NCI-H1417 treated with DMSO at 0.1 percent for 48 hours (cell line): ENCODE results near the gene PCDHGA10.
"Not testable (repeated sequence)": the region's sequence is repeated elsewhere in the genome, so short reads cannot be mapped to it uniquely, and the experiment has no call there.

ENCODE experiments used
- DNase-seq: peaks from one replicate; lab custom pipeline; 2025; lab: John Stamatoyannopoulos, UW

Gene PCDHGA10

GRCh38 chr5:141392429-141393198 lies 20.2 kb upstream of the PCDHGA10 start, which contains the start of gene PCDHGA8:
Gene PCDHGA8 (plus strand): TSS chr5:141392633. CDS start chr5:141392814, 181 bp downstream.
- no peak for DNase-seq

DNA sequence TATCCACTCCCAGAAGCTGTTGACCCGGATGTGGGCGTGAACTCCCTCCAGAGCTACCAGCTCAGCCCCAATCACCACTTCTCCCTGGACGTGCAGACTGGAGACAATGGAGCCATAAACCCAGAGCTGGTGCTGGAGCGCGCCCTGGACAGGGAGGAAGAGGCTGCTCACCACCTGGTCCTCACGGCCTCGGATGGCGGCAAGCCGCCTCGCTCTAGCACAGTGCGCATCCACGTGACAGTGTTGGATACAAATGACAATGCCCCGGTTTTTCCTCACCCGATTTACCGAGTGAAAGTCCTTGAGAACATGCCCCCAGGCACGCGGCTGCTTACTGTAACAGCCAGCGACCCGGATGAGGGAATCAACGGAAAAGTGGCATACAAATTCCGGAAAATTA lies 19.5 kb upstream of the PCDHGA10 start:
- DNase-seq, result no peak

DNA sequence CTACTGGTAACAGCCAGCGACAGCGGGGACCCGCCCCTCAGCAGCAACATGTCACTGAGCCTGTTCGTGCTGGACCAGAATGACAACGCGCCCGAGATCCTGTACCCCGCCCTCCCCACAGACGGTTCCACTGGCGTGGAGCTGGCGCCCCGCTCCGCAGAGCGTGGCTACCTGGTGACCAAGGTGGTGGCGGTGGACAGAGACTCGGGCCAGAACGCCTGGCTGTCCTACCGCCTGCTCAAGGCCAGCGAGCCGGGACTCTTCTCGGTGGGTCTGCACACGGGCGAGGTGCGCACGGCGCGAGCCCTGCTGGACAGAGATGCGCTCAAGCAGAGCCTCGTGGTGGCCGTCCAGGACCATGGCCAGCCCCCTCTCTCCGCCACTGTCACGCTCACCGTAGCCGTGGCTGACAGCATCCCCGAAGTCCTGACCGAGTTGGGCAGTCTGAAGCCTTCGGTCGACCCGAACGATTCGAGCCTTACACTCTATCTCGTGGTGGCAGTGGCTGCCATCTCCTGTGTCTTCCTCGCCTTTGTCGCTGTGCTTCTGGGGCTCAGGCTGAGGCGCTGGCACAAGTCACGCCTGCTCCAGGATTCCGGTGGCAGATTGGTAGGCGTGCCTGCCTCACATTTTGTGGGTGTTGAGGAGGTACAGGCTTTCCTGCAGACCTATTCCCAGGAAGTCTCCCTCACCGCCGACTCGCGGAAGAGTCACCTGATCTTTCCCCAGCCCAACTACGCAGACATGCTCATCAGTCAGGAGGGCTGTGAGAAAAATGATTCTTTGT lies 18.2 kb upstream of the PCDHGA10 start:
- not testable (repeated sequence) for DNase-seq

GRCh38 chr5:141397756-141398551 lies 14.8 kb upstream of the PCDHGA10 start, which contains the start of gene PCDHGB5:
Gene PCDHGB5 (plus strand): TSS chr5:141397947. CDS start chr5:141398128, 181 bp downstream.
- not testable (repeated sequence) for DNase-seq

DNA sequence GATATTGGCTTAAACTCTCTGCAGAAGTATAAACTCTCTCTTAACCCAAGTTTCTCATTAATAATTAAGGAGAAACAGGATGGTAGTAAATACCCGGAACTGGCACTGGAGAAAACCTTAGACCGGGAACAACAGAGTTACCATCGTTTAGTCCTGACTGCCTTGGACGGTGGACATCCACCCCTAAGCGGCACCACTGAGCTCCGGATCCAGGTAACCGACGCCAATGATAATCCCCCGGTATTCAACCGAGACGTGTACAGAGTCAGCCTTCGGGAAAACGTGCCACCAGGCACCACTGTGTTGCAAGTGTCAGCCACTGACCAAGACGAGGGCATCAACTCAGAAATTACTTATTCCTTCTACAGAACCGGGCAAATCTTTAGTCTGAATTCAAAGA lies 14.2 kb upstream of the PCDHGA10 start:
- no peak for DNase-seq

- DNase-seq, result no peak
Observed at GRCh38 chr5:141399555-141400258, 13.1 kb upstream of the PCDHGA10 start.

- no peak for DNase-seq
Observed at GRCh38 chr5:141402553-141403243, 10.1 kb upstream of the PCDHGA10 start, which contains the start of gene PCDHGA9. Gene PCDHGA9 (plus strand): TSS chr5:141402778. CDS start chr5:141402953, 175 bp downstream.

GRCh38 chr5:141403387-141403786 lies 9.4 kb upstream of the PCDHGA10 start:
- no peak for DNase-seq

DNA sequence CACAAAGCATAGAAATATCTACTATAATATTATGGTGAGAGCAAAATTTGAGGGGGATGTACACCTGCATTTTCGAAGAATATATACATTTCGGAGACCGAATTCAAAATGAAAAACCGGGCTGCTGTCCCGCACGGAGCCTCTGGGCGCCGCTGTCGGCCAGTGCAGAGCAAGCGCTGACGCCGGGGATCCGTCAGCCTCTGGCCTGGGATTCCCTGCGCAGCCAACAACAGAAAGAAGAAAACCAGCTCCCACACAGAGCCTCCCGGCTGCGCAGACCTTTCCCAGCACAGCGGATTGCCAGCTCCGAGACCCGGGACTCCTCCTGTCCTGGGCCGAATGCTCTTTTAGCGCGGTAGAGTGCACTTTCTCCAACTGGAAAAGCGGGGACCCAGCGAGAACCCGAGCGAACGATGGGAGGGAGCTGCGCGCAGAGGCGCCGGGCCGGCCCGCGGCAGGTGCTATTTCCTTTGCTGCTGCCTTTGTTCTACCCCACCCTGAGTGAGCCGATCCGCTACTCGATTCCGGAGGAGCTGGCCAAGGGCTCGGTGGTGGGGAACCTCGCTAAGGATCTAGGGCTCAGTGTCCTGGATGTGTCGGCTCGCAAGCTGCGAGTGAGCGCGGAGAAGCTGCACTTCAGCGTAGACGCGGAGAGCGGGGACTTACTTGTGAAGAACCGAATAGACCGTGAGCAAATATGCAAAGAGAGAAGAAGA lies 4.8 kb upstream of the PCDHGA10 start, which contains the start of gene PCDHGB6:
Gene PCDHGB6 (plus strand): TSS at position 232 of the 716 bp plus-strand sequence. CDS start 182 bp downstream, at position 414.
- not testable (repeated sequence) for DNase-seq

DNA sequence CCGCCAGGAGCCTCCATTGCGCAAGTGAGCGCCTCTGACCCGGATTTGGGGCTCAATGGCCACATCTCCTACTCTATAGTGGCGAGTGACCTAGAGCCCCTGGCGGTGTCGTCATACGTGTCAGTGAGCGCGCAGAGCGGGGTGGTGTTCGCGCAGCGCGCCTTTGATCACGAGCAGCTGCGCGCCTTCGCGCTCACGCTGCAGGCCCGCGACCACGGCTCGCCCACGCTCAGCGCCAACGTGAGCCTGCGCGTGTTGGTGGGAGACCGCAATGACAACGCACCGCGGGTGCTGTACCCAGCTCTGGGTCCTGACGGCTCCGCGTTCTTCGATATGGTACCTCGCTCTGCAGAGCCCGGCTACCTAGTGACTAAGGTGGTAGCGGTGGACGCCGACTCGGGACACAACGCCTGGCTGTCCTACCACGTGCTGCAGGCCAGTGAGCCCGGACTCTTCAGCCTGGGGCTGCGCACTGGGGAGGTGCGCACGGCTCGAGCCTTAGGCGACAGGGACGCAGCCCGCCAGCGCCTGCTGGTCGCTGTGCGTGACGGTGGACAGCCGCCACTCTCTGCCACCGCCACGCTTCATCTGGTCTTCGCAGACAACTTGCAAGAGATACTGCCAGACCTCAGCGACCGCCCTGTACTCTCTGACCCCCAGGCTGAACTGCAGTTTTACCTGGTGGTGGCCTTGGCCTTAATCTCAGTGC lies 3.0 kb upstream of the PCDHGA10 start:
- no peak for DNase-seq

GRCh38 chr5:141411575-141411974 lies 1.2 kb upstream of the PCDHGA10 start:
- no peak for DNase-seq

DNA sequence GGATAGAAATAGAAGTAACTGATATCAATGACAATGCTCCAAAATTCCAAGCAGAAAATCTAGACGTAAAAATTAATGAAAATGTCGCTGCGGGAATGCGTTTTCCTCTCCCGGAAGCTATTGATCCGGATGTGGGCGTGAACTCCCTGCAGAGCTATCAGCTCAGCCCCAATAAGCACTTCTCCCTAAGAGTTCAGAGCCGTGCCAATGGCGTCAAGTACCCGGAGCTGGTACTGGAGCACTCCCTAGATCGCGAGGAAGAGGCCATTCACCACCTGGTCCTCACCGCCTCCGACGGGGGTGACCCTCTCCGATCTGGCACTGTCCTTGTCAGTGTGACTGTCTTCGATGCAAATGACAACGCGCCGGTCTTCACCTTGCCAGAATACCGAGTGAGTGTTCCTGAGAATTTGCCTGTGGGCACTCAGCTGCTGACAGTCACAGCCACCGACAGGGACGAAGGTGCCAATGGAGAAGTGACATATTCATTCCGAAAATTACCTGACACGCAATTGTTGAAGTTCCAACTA lies 818 bp downstream of the PCDHGA10 start:
- DNase-seq, result no peak

DNA sequence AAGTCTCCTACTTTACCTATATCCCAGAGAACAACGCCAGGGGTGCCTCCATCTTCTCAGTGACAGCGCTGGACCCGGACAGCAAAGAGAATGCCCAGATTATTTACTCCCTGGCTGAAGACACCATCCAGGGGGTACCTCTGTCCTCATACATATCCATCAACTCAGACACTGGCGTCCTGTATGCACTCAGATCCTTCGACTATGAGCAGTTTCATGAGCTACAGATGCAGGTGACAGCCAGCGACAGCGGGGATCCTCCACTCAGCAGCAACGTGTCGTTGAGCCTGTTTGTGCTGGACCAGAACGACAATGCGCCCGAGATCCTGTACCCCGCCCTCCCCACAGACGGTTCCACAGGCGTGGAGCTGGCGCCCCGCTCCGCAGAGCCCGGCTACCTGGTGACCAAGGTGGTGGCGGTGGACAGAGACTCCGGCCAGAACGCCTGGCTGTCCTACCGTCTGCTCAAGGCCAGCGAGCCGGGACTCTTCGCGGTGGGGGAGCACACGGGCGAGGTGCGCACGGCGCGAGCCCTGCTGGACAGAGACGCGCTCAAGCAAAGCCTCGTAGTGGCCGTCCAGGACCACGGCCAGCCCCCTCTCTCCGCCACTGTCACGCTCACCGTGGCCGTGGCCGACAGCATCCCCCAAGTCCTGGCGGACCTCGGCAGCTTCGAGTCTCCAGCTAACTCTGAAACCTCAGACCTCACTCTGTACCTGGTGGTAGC lies 1.9 kb downstream of the PCDHGA10 start:
- not testable (repeated sequence) for DNase-seq

DNA sequence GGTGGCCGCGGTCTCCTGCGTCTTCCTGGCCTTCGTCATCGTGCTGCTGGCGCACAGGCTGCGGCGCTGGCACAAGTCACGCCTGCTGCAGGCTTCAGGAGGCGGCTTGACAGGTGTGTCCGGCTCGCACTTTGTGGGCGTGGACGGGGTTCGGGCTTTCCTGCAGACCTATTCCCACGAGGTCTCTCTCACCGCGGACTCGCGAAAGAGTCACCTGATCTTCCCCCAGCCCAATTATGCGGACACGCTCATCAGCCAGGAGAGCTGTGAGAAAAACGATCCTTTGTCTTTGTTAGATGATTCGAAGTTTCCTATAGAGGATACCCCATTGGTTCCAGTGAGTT lies 2.5 kb downstream of the PCDHGA10 start:
- DNase-seq, result not testable (repeated sequence)

DNA sequence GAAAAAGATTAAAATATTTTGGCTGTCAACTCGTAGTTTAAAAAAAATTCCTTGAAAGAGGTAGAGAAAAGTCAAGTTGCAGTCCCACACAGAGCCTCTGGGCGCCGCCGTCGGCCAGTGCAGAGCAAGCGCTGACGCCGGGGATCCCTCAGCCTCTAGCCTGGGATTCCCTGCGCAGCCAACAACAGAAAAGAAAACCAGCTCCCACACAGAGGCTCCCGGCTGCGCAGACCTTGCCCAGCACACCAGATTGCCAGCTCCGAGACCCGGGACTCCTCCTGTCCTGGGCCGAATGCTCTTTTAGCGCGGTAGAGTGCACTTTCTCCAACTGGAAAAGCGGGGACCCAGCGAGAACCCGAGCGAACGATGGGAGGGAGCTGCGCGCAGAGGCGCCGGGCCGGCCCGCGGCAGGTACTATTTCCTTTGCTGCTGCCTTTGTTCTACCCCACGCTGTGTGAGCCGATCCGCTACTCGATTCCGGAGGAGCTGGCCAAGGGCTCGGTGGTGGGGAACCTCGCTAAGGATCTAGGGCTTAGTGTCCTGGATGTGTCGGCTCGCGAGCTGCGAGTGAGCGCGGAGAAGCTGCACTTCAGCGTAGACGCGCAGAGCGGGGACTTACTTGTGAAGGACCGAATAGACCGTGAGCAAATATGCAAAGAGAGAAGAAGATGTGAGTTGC lies 4.8 kb downstream of the PCDHGA10 start, which contains the start of gene PCDHGB7:
Gene PCDHGB7 (plus strand): TSS at position 184 of the 679 bp plus-strand sequence. CDS start 183 bp downstream, at position 367.
- DNase-seq, result not testable (repeated sequence)

DNA sequence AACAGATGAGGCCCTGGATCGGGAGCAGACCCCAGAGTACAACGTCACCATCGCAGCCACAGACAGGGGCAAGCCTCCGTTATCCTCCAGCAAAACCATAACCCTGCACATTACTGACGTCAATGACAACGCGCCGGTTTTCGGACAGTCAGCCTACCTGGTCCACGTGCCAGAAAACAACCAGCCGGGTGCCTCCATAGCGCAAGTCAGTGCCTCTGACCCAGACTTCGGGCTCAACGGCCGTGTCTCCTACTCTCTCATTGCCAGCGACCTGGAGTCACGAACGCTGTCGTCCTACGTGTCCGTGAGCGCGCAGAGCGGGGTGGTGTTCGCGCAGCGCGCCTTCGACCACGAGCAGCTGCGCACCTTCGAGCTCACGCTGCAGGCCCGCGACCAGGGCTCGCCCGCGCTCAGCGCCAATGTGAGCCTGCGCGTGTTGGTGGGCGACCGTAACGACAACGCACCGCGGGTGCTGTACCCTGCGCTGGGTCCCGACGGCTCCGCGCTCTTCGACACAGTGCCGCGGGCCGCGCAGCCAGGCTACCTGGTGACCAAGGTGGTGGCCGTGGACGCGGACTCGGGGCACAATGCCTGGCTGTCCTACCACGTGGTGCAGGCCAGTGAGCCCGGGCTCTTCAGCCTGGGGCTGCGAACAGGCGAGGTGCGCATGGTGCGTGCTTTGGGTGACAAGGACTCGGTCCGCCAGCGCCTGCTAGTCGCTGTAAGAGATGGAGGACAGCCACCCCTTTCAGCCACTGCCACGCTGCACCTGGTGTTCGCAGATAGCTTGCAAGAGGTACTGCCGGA lies 6.5 kb downstream of the PCDHGA10 start:
- DNase-seq, result no peak
